Effector memory CD8-positive, alpha-beta T cell (primary cell): ENCODE data around the gene PCYT2.

Experiments used
- ATAC-seq: fragments of 150-1000 bp; cut with Tn5 transposase; replicated peaks from 2 replicates; pipeline ENCODE4 v1.10.0; 2021; ENCODE audit warnings: mild to moderate bottlenecking, moderate library complexity
- DNase-seq, 3 experiments: peaks; one replicate each; pipeline ENCODE4 v3.0.0; 2021
- H3K27ac Mint-ChIP-seq, 2 donors: one replicate each; pipeline ENCODE4 v1.8.0; 2022; ENCODE audit warnings: mild to moderate bottlenecking in 2 of 2, mixed read lengths in 2 of 2, moderate library complexity in 2 of 2
- H3K27me3 Mint-ChIP-seq, 2 donors: one replicate each; pipeline ENCODE4 v1.8.0; 2022; ENCODE audit warnings: mixed read lengths in 2 of 2
- H3K36me3 Mint-ChIP-seq: one replicate; pipeline ENCODE4 v1.8.0; 2022; ENCODE audit warnings: mild to moderate bottlenecking, moderate library complexity, mixed read lengths; ENCODE audit not compliant: insufficient read depth
- H3K4me1 Mint-ChIP-seq, 2 donors: one replicate each; pipeline ENCODE4 v1.8.0; 2022; ENCODE audit warnings: low read depth in 2 of 2, mixed read lengths in 2 of 2
- H3K4me3 Mint-ChIP-seq, 2 donors: one replicate each; pipeline ENCODE4 v1.8.0; 2022; ENCODE audit warnings: mild to moderate bottlenecking in 2 of 2, mixed read lengths in 2 of 2, moderate library complexity in 2 of 2
- H3K9me3 Mint-ChIP-seq, 2 donors: one replicate each; pipeline ENCODE4 v1.8.0; 2022; ENCODE audit warnings: mixed read lengths in 2 of 2

The PCYT2 gene

DNA sequence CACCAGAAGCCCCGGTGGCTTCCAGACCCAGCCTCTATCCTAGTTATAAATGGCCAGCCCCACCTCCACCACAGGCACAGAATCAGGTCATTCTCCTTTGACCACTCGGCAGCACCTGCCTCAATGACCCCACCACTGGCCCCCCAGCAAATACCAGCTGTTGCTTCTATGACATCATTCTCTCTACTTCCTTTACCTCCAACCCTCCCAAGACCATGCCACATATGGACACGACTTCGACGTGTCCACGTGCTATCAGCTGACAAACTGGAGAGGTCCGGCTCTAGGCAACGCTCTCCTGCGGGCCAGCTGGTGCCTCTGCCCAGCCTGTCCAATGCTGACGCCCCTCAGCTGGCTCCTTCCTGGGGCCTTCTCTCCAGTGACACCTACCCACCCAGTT, 25.7 kb downstream of the PCYT2 start:
- no peak for DNase-seq
- H3K4me1 Mint-ChIP-seq, result peaks cover 4 to 14% of the 10 kb centered on the region in 2 donors
- peaks cover 86% of the 10 kb centered on the region for H3K36me3 Mint-ChIP-seq
- ATAC-seq, result no peak
- no peaks in the 10 kb centered on the region for H3K9me3 Mint-ChIP-seq
- H3K4me3 Mint-ChIP-seq, result no peak overlapping the region
- no peaks in the 10 kb centered on the region for H3K27me3 Mint-ChIP-seq
- H3K27ac Mint-ChIP-seq, result peak overlapping the region in 1 of 2 donors; percentile 7

DNA sequence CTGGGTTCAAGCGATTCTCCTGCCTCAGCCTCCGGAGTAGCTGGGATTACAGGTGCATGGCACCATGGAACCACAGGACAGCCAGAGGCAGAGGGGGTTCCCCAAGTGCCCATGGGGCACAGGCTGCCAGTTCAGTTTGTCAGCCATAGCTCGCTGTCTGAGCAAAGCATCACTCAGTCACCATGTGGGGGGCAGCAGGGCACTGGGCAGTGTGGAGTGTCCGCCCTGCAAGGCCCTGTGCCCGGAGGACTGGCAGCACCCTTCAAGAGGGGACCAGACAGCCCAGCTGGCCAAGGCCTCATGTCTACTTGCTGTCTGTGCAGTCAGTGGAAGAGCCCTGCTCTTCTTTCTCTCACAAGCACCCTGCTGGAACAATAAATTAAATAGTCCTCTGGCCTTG, 26.2 kb downstream of the PCYT2 start:
- Mint-ChIP-seq H3K27ac (peak overlapping the region in 1 of 2 donors; percentile 59), H3K4me1 (peaks cover 4 to 14% of the 10 kb centered on the region in 2 donors), H3K27me3 (no peaks in the 10 kb centered on the region), H3K4me3 (no peak overlapping the region), H3K36me3 (peaks cover 88% of the 10 kb centered on the region), H3K9me3 (no peaks in the 10 kb centered on the region)
- ATAC-seq, result no peak
- DNase-seq, result no peak

DNA sequence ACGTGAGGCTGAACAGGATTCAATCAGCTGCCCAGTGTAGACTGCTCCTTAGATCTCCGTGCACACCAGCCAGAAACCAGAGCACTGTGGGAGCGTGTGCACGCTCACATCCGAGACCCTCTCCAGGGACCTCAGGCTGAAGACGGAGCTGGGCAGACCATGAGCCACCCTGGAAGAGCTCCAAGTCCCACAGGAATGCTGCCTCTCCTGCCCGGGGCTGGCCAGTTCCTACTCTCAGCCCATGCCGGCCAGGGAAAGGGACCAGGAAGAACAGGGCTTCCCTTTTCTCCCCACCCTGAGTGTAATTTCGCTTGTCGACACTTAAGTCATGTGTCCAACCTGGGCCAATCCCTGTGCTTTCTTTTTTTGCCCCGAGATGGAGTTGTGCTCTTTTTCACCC, 26.7 kb downstream of the PCYT2 start:
- DNase-seq (no peak), ATAC-seq (no peak)

DNA sequence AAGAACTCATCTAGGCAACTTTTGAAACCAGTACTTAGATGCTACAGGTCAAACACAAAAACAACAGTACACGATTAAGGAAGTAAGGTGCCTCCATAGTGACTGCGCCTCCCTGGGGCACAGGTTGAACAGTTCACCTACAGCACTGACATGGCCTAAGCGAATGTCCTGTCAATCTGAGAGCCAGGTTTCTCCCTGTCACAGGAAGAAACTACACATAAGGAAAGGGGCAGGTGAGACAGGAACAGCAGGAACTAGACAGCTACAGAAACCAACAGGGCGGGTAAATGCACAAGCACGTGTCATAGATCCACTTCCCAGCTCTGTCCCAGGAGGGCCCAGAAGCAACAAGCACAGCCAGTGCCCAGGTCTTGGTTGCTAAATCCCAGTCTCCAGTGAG, 32.1 kb downstream of the PCYT2 start:
- no peaks in the 10 kb centered on the region for H3K27me3 Mint-ChIP-seq
- DNase-seq (no peak), ATAC-seq (no peak)
- H3K27ac Mint-ChIP-seq, result no peak overlapping the region
- peaks cover 53% of the 10 kb centered on the region for H3K36me3 Mint-ChIP-seq
- no peaks in the 10 kb centered on the region for H3K4me1 Mint-ChIP-seq
- no peaks in the 10 kb centered on the region for H3K9me3 Mint-ChIP-seq
- H3K4me3 Mint-ChIP-seq, result no peak overlapping the region

More for the DNA sequence above, 26.7 kb downstream of the PCYT2 start:
- Mint-ChIP-seq H3K9me3 (no peaks in the 10 kb centered on the region), H3K4me1 (peaks cover 4 to 14% of the 10 kb centered on the region in 2 donors), H3K4me3 (no peak overlapping the region), H3K27ac (peak overlapping the region in 1 of 2 donors; percentile 59), H3K27me3 (no peaks in the 10 kb centered on the region), H3K36me3 (peaks cover 88% of the 10 kb centered on the region)

DNA sequence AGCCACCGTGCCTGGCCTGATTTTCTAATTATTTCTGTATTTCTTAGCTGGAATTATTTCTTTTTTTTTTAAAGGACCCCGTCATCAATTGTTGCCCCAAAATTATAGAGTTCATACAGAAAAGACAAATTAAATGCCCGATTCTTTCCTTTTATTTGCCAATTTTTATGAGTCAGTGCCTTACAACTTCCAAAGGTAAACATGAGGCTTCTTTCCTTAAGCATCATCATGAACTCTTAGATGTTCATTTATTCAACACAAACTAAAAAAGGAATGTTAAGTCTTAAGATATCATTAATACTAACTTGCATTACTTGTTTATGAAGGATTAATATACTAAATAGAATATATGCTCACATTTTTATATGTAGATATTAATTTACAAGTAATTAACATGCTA, 32.9 kb downstream of the PCYT2 start:
- H3K4me3 Mint-ChIP-seq, result no peak overlapping the region
- peaks cover 48% of the 10 kb centered on the region for H3K36me3 Mint-ChIP-seq
- ATAC-seq (no peak), DNase-seq (no peak)
- H3K27me3 Mint-ChIP-seq, result no peaks in the 10 kb centered on the region
- H3K4me1 Mint-ChIP-seq, result no peaks in the 10 kb centered on the region
- no peak overlapping the region for H3K27ac Mint-ChIP-seq
- no peaks in the 10 kb centered on the region for H3K9me3 Mint-ChIP-seq

DNA sequence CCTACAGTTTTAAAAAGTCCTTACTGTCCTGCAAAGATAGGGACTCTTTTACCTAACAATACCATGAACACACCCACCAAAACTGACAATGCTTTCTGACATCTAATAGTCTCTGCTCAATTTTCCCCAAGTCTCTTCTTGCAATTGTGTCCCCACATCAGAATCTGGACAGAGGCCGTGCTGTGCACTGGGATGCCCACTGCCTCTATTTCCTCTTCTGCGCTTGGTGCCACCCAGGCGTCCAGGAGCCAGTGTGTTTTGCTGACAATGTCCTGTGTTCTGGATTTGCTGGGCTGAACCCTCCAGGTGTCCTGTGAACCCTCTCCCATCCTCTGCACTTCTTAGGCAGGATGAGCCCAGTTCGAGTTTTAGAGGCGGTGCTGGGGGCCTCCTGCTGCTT, 33.6 kb downstream of the PCYT2 start:
- ATAC-seq (no peak), DNase-seq (no peak)
- no peak overlapping the region for H3K4me3 Mint-ChIP-seq
- H3K9me3 Mint-ChIP-seq, result no peaks in the 10 kb centered on the region
- peaks cover 43% of the 10 kb centered on the region for H3K36me3 Mint-ChIP-seq
- H3K4me1 Mint-ChIP-seq, result peaks cover 4 to 5% of the 10 kb centered on the region in 2 donors
- no peaks in the 10 kb centered on the region for H3K27me3 Mint-ChIP-seq
- H3K27ac Mint-ChIP-seq, result peak overlapping the region in 1 of 2 donors; percentile 38

DNA sequence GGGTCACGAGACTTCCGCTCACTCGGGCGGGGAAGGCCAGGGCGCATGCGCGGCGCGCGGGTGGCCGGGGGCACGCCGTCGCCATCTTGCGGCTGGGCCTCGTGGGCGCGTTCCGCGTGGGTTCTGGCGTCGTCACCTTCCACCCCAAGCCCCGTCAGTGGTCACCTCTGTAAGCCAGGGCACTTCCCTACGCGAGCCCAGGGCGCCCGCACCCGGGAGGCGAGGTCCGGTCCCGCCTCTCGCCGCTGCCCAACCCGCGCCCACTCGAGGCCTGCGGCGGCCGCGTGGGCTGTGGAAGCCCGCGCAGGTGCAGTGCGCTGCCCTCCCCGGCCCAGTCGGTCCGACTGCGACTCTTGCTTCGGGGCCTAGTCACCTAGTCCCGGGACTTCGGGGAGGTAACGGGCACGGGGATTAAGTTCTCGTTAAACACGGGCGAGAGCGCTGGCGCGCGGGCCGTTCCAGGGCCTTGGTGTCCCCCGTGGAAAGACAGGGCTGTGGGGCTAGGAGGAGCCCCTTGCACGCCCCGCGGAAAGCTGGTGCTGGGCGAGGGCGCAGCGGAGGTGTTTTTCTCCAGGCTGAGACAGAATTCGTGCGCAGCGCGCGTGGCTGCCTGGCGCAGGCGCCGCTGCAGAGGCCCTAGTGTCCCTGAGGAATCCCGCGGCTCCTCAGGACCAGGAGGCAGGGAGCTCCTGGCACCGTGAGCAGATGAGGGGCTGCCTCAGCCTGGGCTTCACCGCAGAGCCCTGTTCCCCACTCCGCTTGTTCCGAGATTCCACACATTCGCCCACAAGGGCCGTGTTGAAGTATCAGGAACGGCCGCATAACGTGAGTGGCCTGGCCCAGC, 39.6 kb downstream of the PCYT2 start:
- peaks cover 65% of the 10 kb centered on the region for H3K36me3 Mint-ChIP-seq
- peak overlapping the region; percentile 81 to 82 for H3K4me3 Mint-ChIP-seq
- no peaks in the 10 kb centered on the region for H3K9me3 Mint-ChIP-seq
- peaks cover 19 to 25% of the 10 kb centered on the region in 2 donors for H3K4me1 Mint-ChIP-seq
- no peaks in the 10 kb centered on the region for H3K27me3 Mint-ChIP-seq
- DNase-seq (peak; percentile 93 to 95 (median 95)), ATAC-seq (peak; percentile 47)
- H3K27ac Mint-ChIP-seq, result peak overlapping the region; percentile 93

DNA sequence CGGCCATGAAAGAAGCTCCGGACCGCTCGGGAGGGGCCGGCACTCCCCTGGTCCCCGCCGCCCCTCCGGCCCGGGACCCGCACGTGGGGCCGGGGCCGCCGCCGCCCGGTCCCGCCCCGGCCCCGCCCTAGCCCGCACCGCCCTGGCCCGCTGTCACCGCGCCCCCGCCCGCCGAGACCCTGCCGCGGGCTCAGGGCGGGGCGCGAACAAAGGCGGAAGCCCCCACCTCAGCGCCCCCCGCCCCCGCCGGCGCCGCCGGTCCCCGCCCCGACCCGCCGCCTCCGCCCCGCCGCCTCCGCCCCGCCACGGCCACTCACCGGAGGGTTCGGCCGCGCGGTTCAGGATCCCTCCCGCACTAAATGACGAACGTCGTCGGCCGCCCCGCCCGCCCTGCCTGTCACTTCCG, 40.2 kb downstream of the PCYT2 start, which contains the start of gene ARHGDIA:
TSS of gene ARHGDIA (minus strand) at position 357 of the 406 bp plus-strand sequence. CDS start 1,407 bp downstream, outside the sequence.
- no peaks in the 10 kb centered on the region for H3K9me3 Mint-ChIP-seq
- DNase-seq, result no peak
- peak within 1 kb of the TSS; percentile 81 to 86 for H3K4me3 Mint-ChIP-seq
- peak within 1 kb of the TSS; percentile 93 to 97 for H3K27ac Mint-ChIP-seq
- H3K27me3 Mint-ChIP-seq, result no peaks in the 10 kb centered on the region
- ATAC-seq, result peak; percentile 72
- H3K36me3 Mint-ChIP-seq, result peaks cover 65% of the 10 kb centered on the region
- H3K4me1 Mint-ChIP-seq, result peaks cover 19 to 25% of the 10 kb centered on the region in 2 donors

DNA sequence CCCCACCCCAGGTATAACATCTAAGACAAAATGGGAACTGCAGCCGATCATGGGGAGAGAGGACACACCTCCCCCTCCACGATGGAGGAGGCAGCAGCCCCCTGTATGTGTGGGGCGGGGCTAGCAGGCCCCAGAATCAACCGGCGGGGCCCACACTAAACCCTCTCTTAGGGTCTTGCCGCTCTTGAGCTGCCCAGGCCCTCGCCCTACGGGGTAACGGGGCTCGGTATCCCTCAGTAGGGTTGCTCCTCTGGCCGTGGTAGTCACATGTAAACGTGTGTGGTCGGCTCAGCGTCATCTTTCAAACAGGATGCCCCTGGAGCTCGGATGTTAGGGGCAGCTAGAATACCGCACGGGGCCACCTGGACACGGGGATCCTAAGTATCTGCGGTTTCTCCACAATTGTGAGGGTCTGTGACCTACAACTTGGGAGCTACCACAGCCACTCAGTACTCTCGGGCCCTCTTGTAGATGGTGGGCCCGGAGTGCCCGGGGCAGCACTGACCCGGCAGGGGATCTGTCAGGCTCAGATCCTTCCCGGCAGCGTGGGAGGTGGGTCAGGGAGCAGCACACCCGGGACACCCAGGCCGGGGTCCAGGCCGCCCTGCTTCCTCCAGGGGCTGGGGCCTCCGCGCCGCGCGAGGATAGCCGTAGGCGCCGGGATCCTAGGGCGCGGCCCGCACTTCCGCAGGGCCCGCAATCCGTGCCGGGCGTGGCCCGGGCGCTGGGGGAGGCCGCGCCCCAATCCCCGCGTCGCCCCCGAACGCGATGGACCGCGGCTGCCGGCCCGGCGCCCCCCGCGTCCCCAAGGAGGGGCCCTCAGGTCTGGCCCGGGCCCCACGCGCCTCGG, 40.8 kb downstream of the PCYT2 start:
- H3K4me1 Mint-ChIP-seq, result peaks cover 21 to 27% of the 10 kb centered on the region in 2 donors
- peaks cover 71% of the 10 kb centered on the region for H3K36me3 Mint-ChIP-seq
- ATAC-seq (peak; percentile 31), DNase-seq (peak; percentile 36 to 41 (median 40))
- no peaks in the 10 kb centered on the region for H3K27me3 Mint-ChIP-seq
- no peaks in the 10 kb centered on the region for H3K9me3 Mint-ChIP-seq
- H3K27ac Mint-ChIP-seq, result peak overlapping the region; percentile 85 to 97
- peak overlapping the region; percentile 78 to 86 for H3K4me3 Mint-ChIP-seq

DNA sequence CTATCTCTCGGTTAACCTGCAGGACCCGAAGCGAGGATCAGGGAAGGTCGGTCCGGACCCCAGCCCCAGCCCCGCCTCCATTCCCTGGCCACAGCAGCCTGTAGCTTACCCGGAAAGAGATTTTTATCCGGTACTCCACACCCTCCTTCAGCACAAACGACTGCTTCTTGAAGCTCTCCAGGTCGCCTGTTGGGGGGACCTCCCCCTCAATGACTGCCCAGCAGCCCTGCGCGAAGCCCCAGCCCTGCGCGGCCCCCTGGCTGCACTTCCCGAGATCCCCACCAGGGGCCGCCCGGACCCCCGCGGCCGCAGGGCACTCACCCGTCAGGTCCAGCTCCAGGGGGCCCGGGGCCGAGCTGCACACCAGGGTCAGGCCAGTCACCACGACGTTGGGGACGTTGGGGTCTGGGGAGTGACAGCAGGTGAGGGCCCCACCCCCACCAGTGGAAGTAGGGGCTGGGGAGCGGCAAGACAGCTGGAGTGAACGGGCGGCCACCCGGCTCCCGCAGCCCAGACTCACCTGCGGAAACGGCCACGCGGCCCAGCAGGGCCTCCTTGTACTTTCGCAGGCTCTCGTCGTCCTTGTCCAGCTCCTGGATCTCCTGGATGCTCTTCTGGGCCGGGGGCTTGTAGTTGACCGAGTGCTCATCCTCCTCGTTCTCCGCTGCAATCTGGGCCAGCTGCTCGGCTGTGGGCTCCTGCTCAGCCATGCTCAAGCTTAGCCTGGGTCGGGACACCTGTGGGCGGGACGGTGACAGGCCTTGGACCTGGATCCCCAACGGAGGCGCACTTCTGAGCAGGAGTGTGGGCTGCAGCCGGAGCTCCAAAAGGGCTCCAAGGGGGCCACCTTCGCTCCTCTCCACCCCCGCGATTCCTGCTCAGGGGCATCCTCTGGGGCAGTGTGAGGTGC, 41.7 kb downstream of the PCYT2 start:
- H3K36me3 Mint-ChIP-seq, result peaks cover 80% of the 10 kb centered on the region
- H3K4me1 Mint-ChIP-seq, result peaks cover 22 to 28% of the 10 kb centered on the region in 2 donors
- no peaks in the 10 kb centered on the region for H3K27me3 Mint-ChIP-seq
- no peak for ATAC-seq
- H3K4me3 Mint-ChIP-seq, result peak overlapping the region; percentile 78 to 86
- H3K9me3 Mint-ChIP-seq, result no peaks in the 10 kb centered on the region
- peak in 1 of 3 experiments; percentile 26 for DNase-seq
- peak overlapping the region; percentile 85 to 97 for H3K27ac Mint-ChIP-seq

DNA sequence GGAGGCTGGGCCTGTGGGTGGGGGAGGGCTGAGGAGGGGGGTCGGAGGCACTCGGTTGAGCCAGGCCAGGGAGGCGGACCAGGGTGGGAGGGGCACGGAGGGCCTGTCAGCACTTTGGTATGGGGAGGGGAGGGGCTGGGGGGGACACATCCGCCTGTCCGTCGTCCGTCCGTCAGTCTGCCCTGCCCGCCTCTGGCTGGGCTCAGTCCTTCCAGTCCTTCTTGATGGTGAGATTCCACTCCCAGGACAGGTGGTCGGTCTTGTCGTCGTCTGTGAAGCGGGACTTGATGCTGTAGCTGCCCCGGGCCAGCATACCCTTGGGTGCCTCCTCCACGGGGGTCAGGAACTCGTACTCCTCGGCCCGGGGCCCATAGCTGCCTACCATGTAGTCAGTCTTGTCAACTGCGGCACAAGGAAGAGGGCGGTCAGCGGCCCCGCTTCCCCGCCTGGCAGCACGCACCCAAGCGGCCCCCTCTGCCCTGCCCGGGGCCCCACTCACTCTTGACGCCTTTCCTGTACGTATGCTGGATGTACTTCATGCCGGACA, 42.5 kb downstream of the PCYT2 start:
- ATAC-seq (no peak), DNase-seq (no peak)
- Mint-ChIP-seq H3K27me3 (no peaks in the 10 kb centered on the region), H3K36me3 (peaks cover 85% of the 10 kb centered on the region), H3K27ac (peak overlapping the region; percentile 79 to 97), H3K9me3 (no peaks in the 10 kb centered on the region), H3K4me1 (peaks cover 23 to 28% of the 10 kb centered on the region in 2 donors), H3K4me3 (peak overlapping the region; percentile 78 to 86)

DNA sequence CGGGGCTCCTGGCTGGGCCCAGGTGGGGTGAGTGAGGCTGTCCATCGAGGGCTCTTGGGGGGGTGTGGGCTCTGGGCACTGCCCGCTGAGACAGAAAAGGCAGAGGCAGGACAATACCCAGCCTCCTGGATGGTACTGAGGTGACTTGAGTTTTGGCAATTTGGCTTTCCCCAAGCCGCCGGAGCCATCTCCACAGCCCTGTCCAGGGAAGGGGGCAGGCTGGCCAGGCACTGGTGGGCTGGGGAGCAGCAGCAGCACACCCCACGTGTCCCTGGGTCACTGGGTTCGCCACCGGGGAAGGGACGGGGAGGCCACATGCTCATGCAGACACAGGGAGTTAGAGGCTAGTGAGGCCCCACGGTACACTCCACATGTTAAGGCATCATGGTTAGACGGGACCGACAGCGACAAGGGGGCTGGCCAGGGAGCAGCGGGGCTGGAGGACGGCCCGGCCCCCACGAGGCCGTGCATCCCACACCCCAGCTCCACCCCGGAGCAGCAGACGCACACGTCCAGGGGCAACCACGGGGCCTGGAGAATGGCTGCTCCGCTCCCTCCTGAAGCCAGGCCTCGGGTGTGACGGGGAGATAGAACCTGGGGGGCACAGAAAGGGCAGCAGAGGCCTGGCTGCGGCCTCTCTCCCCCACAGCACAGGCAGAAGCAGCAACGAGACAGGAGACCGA, 43.1 kb downstream of the PCYT2 start:
- H3K9me3 Mint-ChIP-seq, result no peaks in the 10 kb centered on the region
- no peak for DNase-seq
- H3K4me1 Mint-ChIP-seq, result peaks cover 29 to 33% of the 10 kb centered on the region in 2 donors
- no peaks in the 10 kb centered on the region for H3K27me3 Mint-ChIP-seq
- H3K27ac Mint-ChIP-seq, result peak overlapping the region; percentile 79 to 97
- no peak for ATAC-seq
- H3K36me3 Mint-ChIP-seq, result peaks cover 88% of the 10 kb centered on the region
- peak overlapping the region; percentile 49 to 61 for H3K4me3 Mint-ChIP-seq
